HFF-Myc (cell line): ENCODE measurements around the gene B4GALT2.
A peak's percentile ranks its signal among the peaks of the same experiment; 100 is the strongest.

Source experiments
- DNase-seq: peaks from one replicate; pipeline ENCODE4 v3.0.0-alpha.2; 2011; ENCODE audit warnings: low read depth; ENCODE audit errors: extremely low read depth
- H3K4me3 ChIP-seq: replicated peaks from 2 replicates; pipeline ENCODE4 v1.5.1; 2011; ENCODE audit warnings: low read depth, mild to moderate bottlenecking, control low read depth, low read length
- TF ChIP-seq, protein P1 (sequence below): IDR thresholded peaks from 2 replicates; pipeline ENCODE4 v1.5.1; 2012; ENCODE audit warnings: mild to moderate bottlenecking, low read depth, low read length, control low read depth; ENCODE audit errors: missing control alignments

The B4GALT2 gene

GRCh38 chr1:43975249-43975961 is 3.6 kb upstream of the B4GALT2 start:
- TF ChIP-seq, protein P1, sequence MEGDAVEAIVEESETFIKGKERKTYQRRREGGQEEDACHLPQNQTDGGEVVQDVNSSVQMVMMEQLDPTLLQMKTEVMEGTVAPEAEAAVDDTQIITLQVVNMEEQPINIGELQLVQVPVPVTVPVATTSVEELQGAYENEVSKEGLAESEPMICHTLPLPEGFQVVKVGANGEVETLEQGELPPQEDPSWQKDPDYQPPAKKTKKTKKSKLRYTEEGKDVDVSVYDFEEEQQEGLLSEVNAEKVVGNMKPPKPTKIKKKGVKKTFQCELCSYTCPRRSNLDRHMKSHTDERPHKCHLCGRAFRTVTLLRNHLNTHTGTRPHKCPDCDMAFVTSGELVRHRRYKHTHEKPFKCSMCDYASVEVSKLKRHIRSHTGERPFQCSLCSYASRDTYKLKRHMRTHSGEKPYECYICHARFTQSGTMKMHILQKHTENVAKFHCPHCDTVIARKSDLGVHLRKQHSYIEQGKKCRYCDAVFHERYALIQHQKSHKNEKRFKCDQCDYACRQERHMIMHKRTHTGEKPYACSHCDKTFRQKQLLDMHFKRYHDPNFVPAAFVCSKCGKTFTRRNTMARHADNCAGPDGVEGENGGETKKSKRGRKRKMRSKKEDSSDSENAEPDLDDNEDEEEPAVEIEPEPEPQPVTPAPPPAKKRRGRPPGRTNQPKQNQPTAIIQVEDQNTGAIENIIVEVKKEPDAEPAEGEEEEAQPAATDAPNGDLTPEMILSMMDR, result no peak
- peak overlapping the region; percentile 86 for H3K4me3 ChIP-seq
- DNase-seq, result no peak

DNA sequence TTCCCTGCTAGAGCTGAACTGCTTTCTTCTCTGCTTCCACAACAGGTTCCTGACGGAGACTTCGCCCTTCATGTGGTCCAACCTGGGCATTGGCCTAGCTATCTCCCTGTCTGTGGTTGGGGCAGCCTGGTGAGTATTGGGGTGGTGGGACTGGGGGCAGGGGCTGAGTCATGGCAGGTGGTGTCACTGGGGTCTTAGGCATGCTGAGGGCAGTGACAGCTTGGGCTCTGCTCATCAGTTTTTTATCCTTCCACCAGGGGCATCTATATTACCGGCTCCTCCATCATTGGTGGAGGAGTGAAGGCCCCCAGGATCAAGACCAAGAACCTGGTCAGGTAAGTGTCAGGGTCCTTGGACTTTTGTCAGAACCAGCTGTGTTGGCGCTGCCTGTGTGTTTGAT is 3.0 kb upstream of the B4GALT2 start:
- DNase-seq, result no peak
- TF ChIP-seq, protein P1, result no peak
- H3K4me3 ChIP-seq, result peak overlapping the region; percentile 86

DNA sequence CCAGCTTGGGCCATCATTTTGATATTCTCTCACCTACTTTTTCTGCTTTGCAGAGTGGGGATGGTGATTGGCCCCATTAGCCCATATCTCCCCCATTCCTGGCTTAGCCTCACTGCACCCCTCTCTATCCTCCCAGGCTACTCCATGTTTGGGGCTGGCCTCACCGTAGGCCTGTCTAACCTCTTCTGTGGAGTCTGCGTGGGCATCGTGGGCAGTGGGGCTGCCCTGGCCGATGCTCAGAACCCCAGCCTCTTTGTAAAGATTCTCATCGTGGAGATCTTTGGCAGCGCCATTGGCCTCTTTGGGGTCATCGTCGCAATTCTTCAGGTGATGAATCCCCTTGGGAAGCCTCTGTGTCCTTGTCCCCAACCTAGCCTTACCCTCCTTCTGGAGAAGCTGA is 2.1 kb upstream of the B4GALT2 start:
- TF ChIP-seq, protein P1, result no peak
- H3K4me3 ChIP-seq, result peak overlapping the region; percentile 86; the same call in 1 of the 2 replicates
- no peak for DNase-seq

- H3K4me3 ChIP-seq, result peak overlapping the region; percentile 86
- TF ChIP-seq, protein P1, result no peak
- DNase-seq, result no peak
Measured at GRCh38 chr1:43977376-43978263, 1.4 kb upstream of the B4GALT2 start.

DNA sequence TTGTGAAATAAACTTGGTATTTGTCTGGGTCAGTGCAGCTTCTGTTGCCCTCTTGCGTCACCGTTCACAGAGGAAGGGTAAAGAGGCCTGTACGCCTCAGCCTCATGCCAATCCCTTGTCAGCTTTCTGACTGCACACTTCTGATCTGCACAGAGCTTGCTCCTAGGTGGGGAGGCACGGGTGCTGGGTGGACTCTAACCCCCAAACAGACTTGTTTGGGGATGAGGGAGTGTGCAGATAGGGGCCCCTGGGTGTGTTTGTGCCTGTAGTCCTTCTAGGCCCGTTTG is 803 bp upstream of the B4GALT2 start:
- H3K4me3 ChIP-seq, result peak overlapping the region; percentile 47
- TF ChIP-seq, protein P1, result no peak
- DNase-seq, result no peak

GRCh38 chr1:43979261-43979527 is 184 bp downstream of the B4GALT2 start:
- no peak for DNase-seq
- TF ChIP-seq, protein P1, result no peak
- H3K4me3 ChIP-seq, result peak overlapping the region; percentile 63
